GM21576 (cell line): ENCODE data around the gene DNAH1.
"Not testable (repeated sequence)": the region's sequence is repeated elsewhere in the genome, so short reads cannot be mapped to it uniquely, and the experiment has no call there.

ENCODE experiments used
- ATAC-seq: cut with Tn5 transposase; IDR thresholded peaks from one replicate; pipeline ENCODE4 v1.9.1; 2021; ENCODE audit warnings: mild to moderate bottlenecking, moderate library complexity; ENCODE audit not compliant: unreplicated experiment

The DNAH1 gene

DNA sequence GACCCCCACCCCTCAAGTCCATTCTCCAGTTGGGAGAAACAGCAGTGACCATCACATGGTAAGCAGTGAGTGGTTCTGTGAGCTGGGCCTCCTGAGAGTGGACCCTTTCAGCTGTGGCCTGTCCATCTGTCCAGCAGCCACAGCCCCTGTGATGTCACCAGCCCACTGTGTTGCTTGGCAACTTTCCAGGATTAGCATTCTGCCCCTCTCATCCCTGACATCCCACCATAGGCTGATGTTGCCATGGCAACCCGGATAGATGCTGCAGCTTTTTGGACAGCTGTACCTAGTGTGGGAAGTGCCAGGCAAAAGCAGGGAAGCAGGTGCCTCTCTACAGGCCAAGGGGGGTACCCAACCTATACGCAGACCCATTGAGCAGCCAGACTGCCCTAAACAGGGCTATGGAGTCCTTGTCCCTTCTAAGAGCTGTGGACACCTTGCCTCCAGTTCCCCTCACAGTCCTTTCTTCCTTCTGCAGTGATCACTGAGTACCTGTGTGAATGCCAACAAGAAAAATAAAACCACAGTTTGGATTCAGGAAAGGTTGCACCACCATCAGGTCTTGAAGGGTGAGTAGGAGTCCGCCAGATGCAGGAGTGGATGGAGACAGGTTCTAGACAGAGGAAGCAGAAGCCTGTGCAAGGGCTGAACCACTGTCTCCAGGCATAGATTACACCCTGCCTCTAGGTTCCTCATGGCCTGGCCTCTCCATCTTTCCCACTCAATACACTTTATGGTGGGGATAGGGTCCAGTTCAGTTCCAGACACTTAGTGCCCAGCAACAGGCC, at the start of gene DNAH1:
Gene DNAH1, plus strand, starts transcription at position 343 of the 788 bp plus-strand sequence. CDS start 6,124 bp downstream, outside the sequence.
- ATAC-seq: no peak

DNA sequence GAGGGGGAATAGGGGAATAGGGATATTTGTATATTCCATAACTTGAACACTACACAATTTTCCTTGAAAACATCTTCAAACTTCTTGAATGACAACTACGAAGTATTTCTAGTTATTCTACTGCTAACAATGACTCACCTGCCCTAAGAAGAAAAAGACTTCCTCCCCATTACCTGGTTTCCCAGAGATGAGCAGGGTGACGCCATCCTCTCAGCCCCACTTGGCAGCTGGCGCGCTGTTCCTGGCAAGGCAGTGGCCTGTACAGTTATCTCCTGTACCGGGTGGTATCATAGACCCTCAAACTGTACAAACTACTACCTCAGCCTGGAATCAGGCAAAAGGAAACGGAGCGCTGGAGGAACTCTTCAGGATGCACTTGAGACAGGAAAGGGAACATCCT, 48.1 kb upstream of the DNAH1 start:
- no peak for ATAC-seq

DNA sequence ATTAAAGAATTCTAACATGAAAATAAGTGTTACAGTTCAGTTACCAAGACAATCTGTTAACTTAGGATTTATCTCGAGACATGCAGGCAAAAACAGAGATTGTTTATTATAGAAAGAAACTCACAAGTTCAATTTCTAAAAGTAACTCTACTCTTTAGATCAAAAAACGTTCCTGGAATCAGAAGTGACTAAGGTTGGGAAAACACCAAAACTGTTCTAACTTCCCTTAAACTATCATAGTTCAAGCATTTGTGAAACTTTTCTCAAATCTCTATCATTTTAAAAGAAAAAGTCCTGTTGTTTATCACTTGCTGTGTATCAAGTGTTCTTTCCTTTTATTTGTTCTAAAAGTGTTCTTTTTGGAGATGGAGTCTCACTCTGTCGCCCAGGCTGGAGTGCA, 46.3 kb upstream of the DNAH1 start:
- ATAC-seq: no peak

DNA sequence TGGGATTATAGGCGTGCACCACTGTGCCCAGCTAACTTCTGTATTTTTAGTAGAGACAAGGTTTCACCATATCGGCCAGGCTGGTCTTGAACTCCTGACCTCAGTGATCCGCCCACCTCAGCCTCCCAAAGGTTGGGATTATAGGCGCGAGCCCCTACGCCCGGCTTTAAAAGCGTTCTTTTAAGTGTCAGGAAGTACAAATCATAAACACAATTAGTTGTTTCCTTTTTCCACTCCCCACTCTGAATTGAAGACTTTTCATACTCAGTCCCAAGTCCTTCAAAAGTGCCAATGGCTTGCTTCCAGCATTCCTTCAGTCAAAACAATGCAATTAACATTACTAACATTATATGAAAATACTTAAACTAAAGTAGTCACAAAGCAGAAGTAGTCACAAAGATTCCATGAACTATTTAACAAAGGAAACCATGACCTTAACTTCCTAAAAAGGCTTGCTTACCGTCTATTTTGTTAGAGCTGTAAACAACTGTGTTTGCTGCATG, 45.8 kb upstream of the DNAH1 start:
- no peak for ATAC-seq

DNA sequence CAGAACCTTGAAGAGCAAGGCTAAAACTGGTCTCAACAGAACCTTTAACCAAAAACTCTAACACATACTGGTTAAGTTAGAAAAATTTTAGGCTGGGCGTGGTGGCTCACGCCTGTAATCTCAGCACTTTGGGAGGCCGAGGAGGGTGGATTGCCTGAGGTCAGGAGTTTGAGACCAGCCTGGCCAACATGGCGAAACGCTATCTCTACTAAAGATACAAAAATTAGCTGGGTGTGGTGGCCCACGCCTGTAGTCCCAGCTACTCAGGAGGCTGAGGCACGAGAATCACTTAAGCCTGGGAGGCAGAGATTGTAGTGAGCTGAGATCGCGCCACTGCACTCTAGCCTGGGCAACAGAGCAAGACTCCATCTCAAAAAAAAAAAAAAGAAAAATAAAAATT, 43.9 kb upstream of the DNAH1 start:
- ATAC-seq: not testable (repeated sequence)

DNA sequence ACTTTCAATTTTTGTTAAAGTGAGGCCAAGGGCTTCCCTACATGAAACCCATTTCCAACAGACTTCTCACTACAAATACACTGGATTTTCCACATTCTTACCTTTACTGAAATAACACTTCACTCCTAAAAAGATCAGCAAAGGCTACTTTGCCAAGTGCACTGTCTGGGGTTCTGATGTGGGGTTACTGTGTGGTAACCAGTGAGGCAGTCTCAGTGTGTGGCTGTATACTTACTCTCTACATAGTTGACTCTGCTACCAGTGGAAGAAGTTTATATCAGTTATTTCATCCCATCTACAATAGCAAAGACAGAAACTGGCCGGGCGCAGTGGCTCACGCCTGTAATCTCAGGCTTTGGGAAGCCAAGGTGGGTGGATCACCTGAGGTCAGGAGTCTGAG, 43.3 kb upstream of the DNAH1 start:
- ATAC-seq: no peak

DNA sequence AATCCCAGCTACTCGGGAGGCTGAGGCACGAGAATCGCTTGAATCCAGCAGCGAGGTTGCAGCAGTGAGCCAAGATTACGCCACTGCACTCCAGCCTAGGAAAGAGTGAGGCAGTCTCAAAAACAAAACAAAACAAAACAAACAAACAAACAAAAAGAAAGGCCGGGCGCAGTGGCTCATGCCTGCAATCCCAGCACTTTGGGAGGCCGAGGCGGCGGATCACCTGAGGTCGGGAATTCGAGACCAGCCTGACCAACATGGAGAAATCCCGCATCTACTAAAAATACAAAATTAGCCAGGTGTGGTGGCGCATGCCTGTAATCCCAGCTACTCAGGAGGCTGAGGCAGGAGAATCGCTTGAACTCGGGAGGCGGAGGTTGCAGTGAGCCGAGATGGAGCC, 41.3 kb upstream of the DNAH1 start:
- not testable (repeated sequence) for ATAC-seq

DNA sequence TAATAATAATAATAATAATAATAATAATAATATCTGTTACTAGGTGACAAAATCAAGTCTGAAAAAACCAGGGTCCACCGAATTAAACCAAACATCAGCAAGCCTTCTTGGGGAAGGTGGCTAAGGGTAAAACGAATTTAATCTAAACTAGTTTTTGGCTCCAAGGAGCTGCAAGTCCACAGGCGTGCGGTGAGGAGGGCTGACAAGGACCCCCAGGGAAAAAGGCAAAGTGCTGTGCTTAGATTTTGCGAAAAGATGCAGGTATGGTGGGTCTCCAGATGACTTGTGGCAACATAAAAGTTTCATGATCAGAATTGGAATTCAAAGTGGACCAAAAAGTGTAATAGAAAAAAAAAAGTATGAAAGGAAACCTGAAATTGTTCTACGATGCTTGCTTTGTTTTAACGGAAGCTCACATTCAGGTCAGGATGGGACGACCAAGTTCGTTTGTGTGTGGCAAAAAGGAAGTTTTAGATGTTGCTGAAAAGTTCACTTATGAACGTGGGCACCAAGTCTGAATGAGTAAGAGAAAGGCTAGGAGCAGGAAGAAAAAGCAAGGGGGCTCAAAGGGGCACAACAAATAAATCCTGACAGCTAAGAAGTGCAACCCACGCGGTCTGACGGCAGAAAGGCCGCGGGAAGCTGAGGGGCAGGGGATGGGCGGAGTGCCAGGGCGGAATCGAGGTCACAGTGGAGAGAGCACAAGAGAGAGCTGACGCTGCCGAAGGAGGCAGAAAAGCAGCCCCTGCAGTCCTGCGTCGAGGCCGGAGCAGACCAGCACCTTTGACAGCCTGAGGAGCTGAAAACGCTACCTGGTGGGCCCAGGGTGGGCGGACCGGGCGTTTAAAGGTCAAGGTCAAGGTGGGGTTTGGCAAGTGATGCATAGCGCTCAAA, 38.8 kb upstream of the DNAH1 start:
- ATAC-seq: no peak

DNA sequence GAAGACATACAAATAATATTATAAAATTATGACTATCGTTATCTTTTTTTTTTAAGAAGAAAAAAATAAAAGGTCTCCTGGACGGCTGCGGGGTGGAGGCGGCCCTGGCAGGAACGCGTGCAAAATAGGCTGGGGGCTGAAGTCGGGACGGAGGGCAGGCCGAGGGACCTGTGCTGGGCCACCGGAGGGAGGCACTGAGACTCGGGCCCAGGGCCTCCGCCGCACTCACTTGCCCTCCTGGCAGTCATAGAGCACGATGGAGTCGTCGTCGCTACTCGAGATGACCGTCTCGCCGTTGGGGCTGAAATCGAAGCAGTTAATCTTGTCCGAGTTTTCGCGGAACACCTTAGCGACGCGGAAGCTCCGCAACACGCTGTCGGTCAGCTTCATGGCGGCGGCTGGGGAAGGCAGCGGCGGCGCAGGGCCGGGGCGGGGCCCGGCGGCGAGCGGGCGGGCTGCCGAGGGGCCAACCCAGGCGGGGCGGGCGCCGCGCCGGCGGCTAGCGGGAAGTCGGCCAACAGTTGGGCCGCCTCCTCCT, 38.1 kb upstream of the DNAH1 start:
- ATAC-seq: peak; percentile 62

DNA sequence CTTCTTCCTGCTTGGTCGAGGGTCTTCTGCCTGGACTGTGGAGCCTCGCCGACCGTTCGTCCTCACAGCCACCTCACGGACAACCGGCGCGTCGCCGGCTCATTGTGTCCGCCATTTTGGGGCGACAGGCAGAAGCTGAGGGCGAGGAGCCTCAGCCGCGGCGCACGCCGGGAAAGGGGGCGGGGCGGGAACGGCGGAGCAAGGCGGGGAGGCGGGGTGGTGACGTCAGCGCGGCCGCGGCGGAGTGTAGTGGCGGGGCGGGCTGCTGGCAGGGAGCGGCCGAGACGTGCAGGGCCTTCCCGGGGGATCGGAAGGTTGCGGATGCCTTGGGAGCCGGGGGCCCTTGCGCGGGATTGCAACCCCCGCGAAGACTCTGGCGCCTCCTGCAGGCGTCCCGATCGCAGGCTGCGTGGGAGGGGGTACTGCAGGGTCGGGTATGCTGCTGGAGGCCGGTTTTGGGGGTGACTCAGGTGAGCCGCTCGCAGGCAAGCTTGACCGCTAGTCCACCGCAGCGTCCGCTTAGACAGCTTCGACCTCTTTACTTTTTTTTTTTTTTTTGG, 37.5 kb upstream of the DNAH1 start, which contains the start of gene WDR82:
Gene WDR82, minus strand, starts transcription at position 140 of the 560 bp plus-strand sequence. CDS start 288 bp downstream, outside the sequence.
- peak; percentile 75 for ATAC-seq

DNA sequence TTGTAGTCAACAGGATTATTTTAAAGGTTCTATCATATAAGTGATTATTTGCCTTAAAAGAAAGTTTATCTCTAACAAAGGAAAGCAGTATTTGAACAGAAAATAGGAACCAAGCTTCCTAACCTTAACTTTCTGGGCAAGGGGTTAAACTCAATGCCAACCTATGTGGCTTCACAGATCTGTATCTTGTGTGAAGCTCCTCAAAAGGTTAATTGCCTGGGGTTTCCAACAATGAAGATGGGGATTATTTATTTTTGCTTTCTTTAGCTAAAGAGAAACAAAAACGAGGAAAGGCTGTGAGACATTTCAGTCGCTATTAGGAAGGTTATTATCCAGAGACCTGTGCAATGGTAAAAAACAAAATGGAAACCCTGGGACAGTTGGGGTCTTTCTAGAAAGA, 36.5 kb upstream of the DNAH1 start:
- ATAC-seq: no peak

DNA sequence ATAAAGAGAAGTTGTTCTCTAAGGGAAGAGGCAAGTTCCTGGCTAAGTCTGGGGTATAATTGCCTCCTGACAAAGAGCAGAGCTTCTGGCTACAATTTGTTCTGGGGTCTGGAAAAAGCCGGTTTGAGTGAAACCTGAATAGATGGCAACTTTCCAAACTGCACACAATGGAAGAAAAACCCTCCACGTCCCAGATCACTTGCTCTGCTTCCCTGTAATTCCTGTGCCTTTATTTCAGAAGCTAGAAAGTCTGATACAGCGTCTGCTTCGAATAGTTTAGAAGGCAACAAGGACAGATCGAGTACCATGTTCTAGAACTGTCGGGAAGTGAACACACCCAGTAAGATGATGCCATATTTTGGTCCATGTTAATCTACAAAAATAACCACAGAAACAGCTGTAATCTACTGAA, 36.1 kb upstream of the DNAH1 start:
- no peak for ATAC-seq

DNA sequence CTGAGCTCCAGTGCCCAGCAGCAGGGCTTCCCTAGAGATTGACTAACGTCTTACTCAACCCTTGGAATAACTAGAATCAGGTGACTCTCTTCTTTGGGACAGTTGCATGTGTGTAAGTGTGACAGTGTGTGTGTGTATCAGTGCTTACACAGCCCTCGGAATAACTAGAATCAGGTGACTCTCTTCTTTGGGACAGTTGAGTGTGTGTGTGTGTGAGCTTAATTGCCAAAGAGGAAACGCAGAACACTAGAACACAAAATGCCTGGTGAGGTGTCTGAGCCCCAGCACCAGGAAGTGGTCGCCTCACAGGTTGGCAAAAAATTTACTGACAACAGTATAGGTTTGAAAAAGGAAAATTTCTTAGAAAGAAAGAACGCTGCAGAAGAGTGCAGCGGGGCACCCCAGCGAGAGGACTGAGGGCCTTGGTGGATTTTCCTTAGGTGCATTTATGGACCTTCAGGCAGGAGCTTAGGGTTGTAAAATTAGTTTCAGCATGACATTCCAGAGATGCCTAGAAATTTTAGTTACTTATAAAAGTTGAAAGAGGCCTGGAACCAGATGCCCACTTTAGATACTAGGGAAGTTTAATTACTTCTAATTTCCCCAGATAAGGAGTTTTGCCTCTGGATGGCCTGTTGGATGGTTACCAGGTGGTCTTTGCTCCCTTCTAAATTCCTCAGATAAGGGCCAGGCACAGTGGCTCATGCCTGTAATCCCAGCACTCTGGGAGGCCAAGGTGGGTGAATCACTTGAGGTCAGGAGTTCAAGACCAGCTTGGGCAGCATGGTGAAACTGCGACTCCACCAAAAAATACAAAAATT, 33.9 kb upstream of the DNAH1 start:
- no peak for ATAC-seq

DNA sequence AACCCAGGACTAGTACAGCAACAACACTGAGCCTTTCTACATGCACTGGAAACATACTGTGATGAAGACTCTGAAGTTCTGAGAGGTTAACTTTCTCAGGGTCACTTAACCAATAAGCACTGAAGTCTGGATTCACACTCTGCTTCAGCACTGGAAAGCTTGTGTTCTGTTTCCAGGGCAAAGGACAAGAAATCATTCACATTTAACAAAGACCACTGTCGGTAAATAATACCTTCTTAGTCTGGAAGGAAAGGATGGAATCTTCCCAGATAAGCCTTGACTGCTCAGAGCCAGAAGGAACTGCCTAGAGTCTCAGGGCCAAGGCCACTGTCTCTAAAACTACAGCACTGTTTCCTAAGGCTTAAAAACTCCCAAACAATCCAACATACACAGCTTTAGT, 32.8 kb upstream of the DNAH1 start:
- ATAC-seq: no peak

DNA sequence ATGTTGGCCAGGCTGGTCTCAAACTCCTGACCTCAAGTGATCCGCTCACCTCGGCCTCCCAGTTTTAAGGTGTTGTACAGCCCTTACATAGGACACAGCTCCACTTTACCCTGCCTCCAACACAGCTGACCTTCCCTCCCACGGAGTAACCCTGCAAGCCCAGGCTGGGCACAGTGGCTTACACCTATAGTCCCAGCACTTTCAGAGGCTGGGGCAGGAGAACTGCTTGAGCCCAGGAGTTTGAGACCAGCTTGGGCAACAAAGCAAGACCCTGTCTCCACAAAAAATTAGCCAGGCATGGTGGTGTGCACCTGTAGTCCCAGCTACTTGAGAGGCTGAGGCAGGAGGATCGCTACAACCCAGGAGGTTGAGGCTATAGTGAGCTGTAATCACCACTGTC, 32.1 kb upstream of the DNAH1 start:
- not testable (repeated sequence) for ATAC-seq

DNA sequence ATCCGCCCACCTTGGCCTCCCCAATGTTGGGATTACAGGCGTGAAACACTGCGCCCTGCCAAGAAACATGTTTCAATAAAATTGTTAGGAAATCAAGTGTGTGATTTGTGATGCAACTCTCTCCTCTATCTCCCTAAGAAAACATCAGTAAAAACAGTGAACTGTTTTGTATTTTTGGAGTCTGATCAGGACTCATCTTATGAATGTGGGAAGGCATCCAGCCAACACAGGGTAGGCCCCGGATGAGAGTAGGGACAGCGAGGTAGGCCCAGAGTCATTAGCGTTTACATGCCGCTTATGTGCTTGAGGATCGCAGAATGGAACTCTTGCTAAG, 29.4 kb upstream of the DNAH1 start:
- no peak for ATAC-seq

DNA sequence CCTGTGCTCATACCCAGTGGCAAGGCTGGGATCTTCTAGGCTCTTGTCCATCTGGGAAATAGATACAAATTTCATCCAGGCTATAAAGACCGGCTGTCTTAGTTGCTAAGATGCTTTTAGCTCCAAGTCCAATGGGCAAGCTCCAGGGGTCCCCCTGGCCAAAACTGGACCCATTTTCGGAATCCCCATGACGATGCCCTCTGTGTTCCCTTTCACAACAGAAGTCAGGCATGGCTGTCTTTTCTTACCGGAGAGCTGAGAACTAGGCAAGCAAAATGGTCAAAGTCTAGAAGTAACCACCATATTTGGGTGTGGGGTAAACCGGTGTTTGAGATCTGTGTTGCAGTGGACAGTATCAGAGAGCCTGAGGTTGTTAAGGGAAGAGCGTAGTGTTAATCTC, 27.4 kb upstream of the DNAH1 start:
- ATAC-seq: no peak

DNA sequence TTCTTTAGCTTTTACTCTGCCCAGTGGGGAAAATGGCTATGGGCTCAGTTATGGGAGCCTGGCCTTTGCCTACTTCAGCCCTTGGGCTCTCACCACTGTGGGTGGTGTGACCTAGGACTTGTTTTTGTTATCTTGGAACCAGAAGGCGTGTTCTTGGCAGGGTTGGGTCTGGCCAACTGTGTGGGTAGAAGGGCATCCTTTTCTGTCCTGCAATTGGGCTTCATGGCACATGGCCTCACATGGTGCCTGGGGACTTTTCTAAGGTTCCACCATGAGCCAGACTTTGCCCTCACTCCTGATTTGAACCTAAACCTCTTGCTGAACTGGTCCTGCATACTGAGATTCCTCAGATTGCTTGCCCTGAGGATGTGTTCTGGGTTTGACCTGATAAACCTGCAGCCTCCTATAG, 26.8 kb upstream of the DNAH1 start:
- no peak for ATAC-seq

DNA sequence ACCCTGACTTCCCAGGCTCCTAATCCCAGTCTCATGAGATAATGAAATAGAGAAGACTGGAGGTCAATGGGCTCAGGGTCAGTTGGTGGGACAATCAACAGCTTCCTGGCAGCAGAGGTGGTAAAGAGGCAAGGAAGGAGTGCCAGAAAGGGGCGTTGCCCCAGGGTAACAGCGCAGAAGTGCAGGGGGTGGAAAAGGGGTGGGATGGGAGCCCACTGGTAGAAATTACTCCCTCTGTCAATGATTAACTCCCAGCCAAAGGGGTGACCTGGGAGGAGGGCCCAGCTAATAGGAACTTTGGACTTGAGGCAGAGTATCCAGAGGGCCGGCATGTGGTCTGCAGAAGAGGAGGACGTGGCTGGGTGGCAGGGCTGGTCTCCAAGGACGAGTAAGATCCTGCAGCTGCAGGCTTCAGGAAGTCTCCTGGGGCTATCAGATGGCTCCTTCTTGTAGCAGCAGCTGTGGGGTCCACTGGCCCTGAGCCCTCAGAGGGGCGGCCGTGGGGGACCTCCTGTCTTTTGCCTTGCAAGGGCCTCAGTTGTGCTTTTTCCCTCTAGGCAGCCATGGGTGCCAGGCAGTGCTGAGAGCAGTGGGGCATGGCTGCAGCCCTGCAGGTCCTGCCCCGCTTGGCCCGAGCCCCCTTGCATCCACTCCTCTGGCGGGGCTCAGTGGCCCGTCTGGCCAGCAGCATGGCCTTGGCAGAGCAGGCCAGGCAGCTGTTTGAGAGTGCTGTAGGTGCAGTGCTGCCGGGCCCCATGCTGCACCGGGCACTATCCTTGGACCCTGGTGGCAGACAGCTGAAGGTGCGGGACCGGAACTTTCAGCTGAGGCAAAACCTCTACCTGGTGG, 26.1 kb upstream of the DNAH1 start:
- no peak for ATAC-seq
